ENCODE data around the gene PIGW.
"Not testable (repeated sequence)": the region's sequence is repeated elsewhere in the genome, so short reads cannot be mapped to it uniquely, and the experiment has no call there.

The PIGW gene

GRCh38 chr17:36534840-36535668, at the start of gene PIGW, which contains the start of gene MYO19:
Gene PIGW (plus strand): TSS chr17:36534987. CDS start chr17:36537102, 2,115 bp downstream.
Gene MYO19 (minus strand): TSS chr17:36534868. CDS start chr17:36532538, 2,330 bp downstream.
- peak; percentile 82 for DNase-seq

- DNase-seq, result no peak
Measured at GRCh38 chr17:36485027-36485426, 49.8 kb upstream of the PIGW start.

GRCh38 chr17:36485805-36486203, 49.0 kb upstream of the PIGW start:
- no peak for DNase-seq

GRCh38 chr17:36486204-36487194, 48.3 kb upstream of the PIGW start, which contains the start of gene ZNHIT3:
Gene ZNHIT3 (plus strand): TSS chr17:36486681. CDS start chr17:36486700, 19 bp downstream.
- peak; percentile 88 for DNase-seq

- DNase-seq, result no peak
Measured at GRCh38 chr17:36493956-36494355, 40.8 kb upstream of the PIGW start.

GRCh38 chr17:36494674-36495073, 40.1 kb upstream of the PIGW start:
- no peak for DNase-seq

GRCh38 chr17:36495076-36495578, 39.7 kb upstream of the PIGW start:
- no peak for DNase-seq

- DNase-seq, result no peak
Measured at GRCh38 chr17:36496018-36496789, 38.6 kb upstream of the PIGW start.

- DNase-seq, result no peak
Measured at GRCh38 chr17:36498155-36498554, 36.6 kb upstream of the PIGW start.

GRCh38 chr17:36498560-36499300, 36.1 kb upstream of the PIGW start:
- DNase-seq, result no peak

GRCh38 chr17:36500745-36501225, 34.0 kb upstream of the PIGW start:
- no peak for DNase-seq

- no peak for DNase-seq
Measured at GRCh38 chr17:36501351-36501750, 33.4 kb upstream of the PIGW start.

- no peak for DNase-seq
Measured at GRCh38 chr17:36501963-36502362, 32.8 kb upstream of the PIGW start.

GRCh38 chr17:36503456-36504155, 31.2 kb upstream of the PIGW start:
- DNase-seq, result no peak

GRCh38 chr17:36504156-36504545, 30.6 kb upstream of the PIGW start:
- DNase-seq, result no peak

- no peak for DNase-seq
Measured at GRCh38 chr17:36505171-36505570, 29.6 kb upstream of the PIGW start.

GRCh38 chr17:36506249-36506826, 28.4 kb upstream of the PIGW start:
- no peak for DNase-seq

GRCh38 chr17:36506831-36507230, 28.0 kb upstream of the PIGW start:
- no peak for DNase-seq

GRCh38 chr17:36507266-36507665, 27.5 kb upstream of the PIGW start:
- no peak for DNase-seq

- DNase-seq, result not testable (repeated sequence)
Measured at GRCh38 chr17:36508439-36508838, 26.3 kb upstream of the PIGW start.
